Transverse colon (tissue), 4 donors: ENCODE measurements around the gene PHF12. TPM values are rescaled to one million over a fixed set of nuclear protein-coding genes. Genes with fewer than 3 reads are reported as not detected.

Experiments
- DNase-seq: peaks from one replicate; pipeline ENCODE4 v3.0.0-alpha.2; 2019
- H3K27ac ChIP-seq, 4 donors: fragments of 200-600 bp; sonication (generic); 2 replicates each; pipeline ENCODE4 v1.5.1; 2016 to 2018; ENCODE audit warnings: inconsistent platforms in 4 of 4
- H3K27me3 ChIP-seq: fragments of 200-600 bp; sonication (generic); 2 replicates; pipeline ENCODE4 v1.5.1; 2017; ENCODE audit warnings: inconsistent platforms
- H3K36me3 ChIP-seq, 4 donors: fragments of 200-600 bp; sonication (generic); 2 replicates each; pipeline ENCODE4 v1.5.1; 2017 to 2019; ENCODE audit warnings: inconsistent platforms in 4 of 4
- H3K4me1 ChIP-seq, 4 donors: fragments of 200-600 bp; sonication (generic); 2 replicates each; pipeline ENCODE4 v1.5.1; 2017 to 2020; ENCODE audit warnings: inconsistent platforms in 4 of 4
- H3K4me3 ChIP-seq, 4 donors: fragments of 200-600 bp; sonication (generic); 1 replicate in 1 of 4; 2 replicates in 3 of 4; pipeline versions ENCODE4 v1.5.1 to v1.6.1; 2017 to 2019; ENCODE audit warnings: inconsistent platforms in 4 of 4
- H3K9me3 ChIP-seq, 2 donors: fragments of 200-600 bp; sonication (generic); 2 replicates each; pipeline ENCODE4 v1.5.1; 2017 to 2019; ENCODE audit warnings: inconsistent platforms in 2 of 2
- EP300 ChIP-seq: sonication (generic); formaldehyde crosslinking; IDR thresholded peaks from one replicate; pipeline ENCODE4 v1.6.1; 2017; ENCODE audit warnings: antibody characterized with exemption, low read depth
- POLR2A ChIP-seq: fragments of 450-650 bp; IDR thresholded peaks from one replicate; pipeline ENCODE4 v1.6.1; 2016; ENCODE audit warnings: antibody characterized with exemption, mild to moderate bottlenecking, moderate library complexity
- POLR2AphosphoS5 ChIP-seq, 3 donors: sonication (generic); formaldehyde crosslinking; IDR thresholded peaks; one replicate each; pipeline ENCODE4 v1.6.1; 2016; ENCODE audit warnings: antibody characterized with exemption in 3 of 3
- WGBS, 2 donors: methylation state at CpG; one replicate each; pipeline ENCODE4 v1.1.5; 2018; ENCODE audit warnings: low coverage in 1 of 2; 5-methylcytosine and 5-hydroxymethylcytosine counted together
- in situ Hi-C, 4 donors: fragments of 200-750 bp; cut with MboI; loops; one replicate each; pipeline versions ENCODE4 v1.15.0 to v1.15.1; 2017; ENCODE audit warnings: low sequenced_read_pairs in 3 of 4, low pct_ligation_motif_present in 1 of 4, low pct_unique_long_range_greater_than_20kb in 1 of 4
- intact Hi-C: fragments of 100-400 bp; cut with DNase I; formaldehyde crosslinking; loops from one replicate; pipeline ENCODE4 v1.15.1; 2023; ENCODE audit warnings: low total_unique reads
- total RNA-seq, 4 donors: library from RNA; depleted of rRNA; stranded (reverse); fragments of >200 nt; gene quantifications; one replicate each; pipeline ENCODE4 v1.1.0, GENCODE V29; 2016
- TF ChIP-seq, protein P1 (sequence below), 5 experiments: fragments of 200-600 bp in 3 of 5; fragments of 450-650 bp in 2 of 5; sonication (generic) in 3 of 5; IDR thresholded peaks; 1 replicate in 2 of 5; 2 replicates in 3 of 5; pipeline ENCODE4 v1.5.1; 2016 to 2017; ENCODE audit warnings: antibody characterized with exemption in 5 of 5, inconsistent platforms in 3 of 5, mild to moderate bottlenecking in 2 of 5, moderate library complexity in 1 of 5

PHF12 gene
- total RNA-seq, 4 donors from 2014 or later = 43.5 to 134 (median 60.5) TPM

DNA sequence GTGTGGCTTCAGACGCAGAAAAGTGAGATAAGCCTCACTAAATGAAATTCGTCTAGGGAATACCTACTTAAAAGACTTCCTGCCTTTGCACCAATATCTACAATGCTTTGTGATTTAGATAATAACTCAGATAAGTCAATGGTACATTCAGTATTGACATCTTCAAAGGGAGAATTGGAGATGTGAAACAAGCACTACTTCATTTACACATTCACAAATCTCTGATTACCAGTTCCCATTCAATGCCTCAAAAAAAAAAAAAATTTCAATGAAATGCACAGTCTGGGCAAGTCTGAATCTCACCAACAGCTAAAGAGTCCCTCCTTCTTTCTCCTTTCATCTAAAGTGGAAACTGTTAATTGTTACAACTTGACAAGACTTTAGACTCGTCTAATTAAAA is 3.7 kb downstream of the PHF12 start:
- no peak overlapping the region for H3K4me3 ChIP-seq
- no peaks in the 10 kb centered on the region for H3K9me3 ChIP-seq
- in situ Hi-C loops (no loop called here), intact Hi-C loops (no loop called here)
- H3K36me3 ChIP-seq = no peaks in the 10 kb centered on the region
- H3K27ac ChIP-seq = peak overlapping the region; percentile 98 to 99 (median 98)
- WGBS, 2 donors = 30 to 37% methylated on average over 3 of the region's 3 CpGs
- H3K27me3 ChIP-seq = no peaks in the 10 kb centered on the region
- TF ChIP-seq POLR2A = no peak
- TF ChIP-seq, protein P1, sequence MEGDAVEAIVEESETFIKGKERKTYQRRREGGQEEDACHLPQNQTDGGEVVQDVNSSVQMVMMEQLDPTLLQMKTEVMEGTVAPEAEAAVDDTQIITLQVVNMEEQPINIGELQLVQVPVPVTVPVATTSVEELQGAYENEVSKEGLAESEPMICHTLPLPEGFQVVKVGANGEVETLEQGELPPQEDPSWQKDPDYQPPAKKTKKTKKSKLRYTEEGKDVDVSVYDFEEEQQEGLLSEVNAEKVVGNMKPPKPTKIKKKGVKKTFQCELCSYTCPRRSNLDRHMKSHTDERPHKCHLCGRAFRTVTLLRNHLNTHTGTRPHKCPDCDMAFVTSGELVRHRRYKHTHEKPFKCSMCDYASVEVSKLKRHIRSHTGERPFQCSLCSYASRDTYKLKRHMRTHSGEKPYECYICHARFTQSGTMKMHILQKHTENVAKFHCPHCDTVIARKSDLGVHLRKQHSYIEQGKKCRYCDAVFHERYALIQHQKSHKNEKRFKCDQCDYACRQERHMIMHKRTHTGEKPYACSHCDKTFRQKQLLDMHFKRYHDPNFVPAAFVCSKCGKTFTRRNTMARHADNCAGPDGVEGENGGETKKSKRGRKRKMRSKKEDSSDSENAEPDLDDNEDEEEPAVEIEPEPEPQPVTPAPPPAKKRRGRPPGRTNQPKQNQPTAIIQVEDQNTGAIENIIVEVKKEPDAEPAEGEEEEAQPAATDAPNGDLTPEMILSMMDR (IDR thresholded peaks at IDR 0.05) = no peak
- no peak for TF ChIP-seq EP300
- H3K4me1 ChIP-seq = peaks cover 27 to 54% (median 39%) of the 10 kb centered on the region in 4 donors
- no peak for DNase-seq

DNA sequence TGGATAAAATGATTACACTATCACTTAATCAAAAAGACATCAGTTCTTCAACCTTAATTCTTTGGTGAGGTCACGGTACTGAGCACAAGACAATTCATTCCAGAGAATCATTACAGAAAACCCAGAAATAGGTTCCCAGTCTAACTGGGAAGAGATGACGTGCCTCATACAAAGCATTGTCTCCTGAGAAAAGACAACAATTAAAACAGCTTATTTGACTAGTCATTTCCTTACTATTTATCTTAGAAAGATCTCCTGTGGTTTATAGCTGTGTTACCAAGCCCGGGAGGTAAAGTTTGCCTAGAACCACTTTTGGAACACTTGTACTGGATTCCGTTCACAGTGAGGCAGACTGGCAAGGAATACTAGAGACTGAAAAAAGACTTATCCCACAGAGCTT is 5.1 kb downstream of the PHF12 start:
- Histone ChIP-seq H3K9me3 (no peaks in the 10 kb centered on the region), H3K27me3 (no peaks in the 10 kb centered on the region), H3K4me3 (no peak overlapping the region), H3K27ac (peak overlapping the region; percentile 32 to 99 (median 66)), H3K4me1 (peaks cover 29 to 66% (median 38%) of the 10 kb centered on the region in 4 donors), H3K36me3 (no peaks in the 10 kb centered on the region)
- no peak for TF ChIP-seq POLR2AphosphoS5 (IDR thresholded peaks at IDR 0.05)
- TF ChIP-seq, protein P1 (IDR thresholded peaks at IDR 0.05) = no peak
- TF ChIP-seq EP300 = no peak
- no peak for TF ChIP-seq POLR2A
- WGBS, 2 donors = 21 to 45% methylated on average over 3 to 4 of the region's 4 CpGs
- DNase-seq = no peak
- in situ Hi-C loops = no loop called here
- intact Hi-C loops = no loop called here

DNA sequence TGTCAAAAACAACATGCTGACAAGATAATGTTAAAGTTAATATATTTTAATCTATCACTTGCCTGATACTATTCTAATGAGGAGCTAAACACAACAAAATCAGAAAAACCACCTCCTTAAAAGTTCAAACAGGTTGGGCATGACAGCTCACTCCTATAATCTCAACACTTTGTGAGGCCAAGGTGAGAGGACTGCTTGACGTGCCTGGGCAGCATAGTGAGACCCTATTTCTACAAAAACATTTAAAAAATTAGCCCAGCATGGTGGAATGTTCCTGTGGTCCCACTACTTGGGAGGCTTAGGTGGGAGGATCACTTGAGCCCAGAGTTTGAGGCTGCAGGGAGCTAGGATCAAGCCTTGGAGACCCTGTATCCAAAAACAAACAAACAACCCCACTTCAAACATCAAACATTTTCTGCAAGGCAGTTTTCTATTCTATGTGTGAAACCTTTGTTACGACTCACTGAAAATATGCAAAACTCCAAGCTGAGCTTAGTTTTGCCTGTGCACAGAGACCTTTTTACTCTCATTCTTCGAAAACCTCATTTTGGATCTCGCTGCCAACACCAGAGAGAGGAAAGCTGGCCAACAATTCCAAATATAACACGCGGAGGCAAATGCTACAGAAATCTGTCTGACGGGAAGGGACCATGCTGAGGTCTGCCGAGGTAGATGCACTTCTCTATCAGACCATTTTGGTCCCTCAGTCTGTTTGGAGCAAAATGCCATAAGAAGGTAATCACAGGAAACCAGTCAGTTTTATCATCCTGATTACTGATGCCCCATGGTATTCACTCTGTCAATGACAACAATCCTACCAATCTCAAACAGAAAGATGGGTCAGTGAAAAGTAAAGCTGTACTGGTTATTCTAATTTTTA is 6.2 kb downstream of the PHF12 start:
- no peaks in the 10 kb centered on the region for H3K27me3 ChIP-seq
- 64 to 70% methylated on average over 3 to 8 of the region's 8 CpGs for WGBS, 2 donors
- no peaks in the 10 kb centered on the region for H3K9me3 ChIP-seq
- DNase-seq = no peak
- TF ChIP-seq EP300 = no peak
- TF ChIP-seq, protein P1 (IDR thresholded peaks at IDR 0.05) = no peak
- TF ChIP-seq POLR2AphosphoS5 (IDR thresholded peaks at IDR 0.05) = no peak
- TF ChIP-seq POLR2A = no peak
- peak overlapping the region in 3 of 4 donors; percentile 32 to 98 (median 33) for H3K27ac ChIP-seq
- intact Hi-C loops (no loop called here), in situ Hi-C loops (no loop called here)
- peaks cover 35 to 77% (median 45%) of the 10 kb centered on the region in 4 donors for H3K4me1 ChIP-seq
- H3K36me3 ChIP-seq = no peaks in the 10 kb centered on the region
- H3K4me3 ChIP-seq = no peak overlapping the region

DNA sequence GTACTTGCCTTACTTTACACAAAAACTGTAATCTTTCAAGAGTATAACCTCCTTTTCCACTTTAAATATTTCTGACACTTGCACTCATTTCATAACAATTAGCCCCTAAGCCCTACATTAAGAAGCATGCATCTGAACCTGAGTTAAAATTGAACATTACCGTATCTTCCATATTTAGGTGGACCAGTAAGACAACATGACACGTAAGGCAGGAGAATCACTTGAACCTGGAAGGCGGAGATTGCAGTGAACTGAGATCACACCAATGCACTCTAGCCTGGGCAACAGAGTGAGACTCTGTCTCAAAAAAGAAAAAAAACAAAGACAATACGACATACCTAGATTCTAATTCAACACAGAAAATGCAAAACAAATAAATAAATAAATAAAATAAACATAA is 7.0 kb downstream of the PHF12 start:
- intact Hi-C loops = no loop called here
- Histone ChIP-seq H3K9me3 (no peaks in the 10 kb centered on the region), H3K36me3 (no peaks in the 10 kb centered on the region), H3K27ac (no peak overlapping the region), H3K4me3 (no peak overlapping the region), H3K27me3 (no peaks in the 10 kb centered on the region), H3K4me1 (peaks cover 41 to 85% (median 47%) of the 10 kb centered on the region in 4 donors)
- TF ChIP-seq POLR2A = no peak
- TF ChIP-seq POLR2AphosphoS5 (IDR thresholded peaks at IDR 0.05) = no peak
- TF ChIP-seq EP300 = no peak
- TF ChIP-seq, protein P1 (IDR thresholded peaks at IDR 0.05) = no peak
- no peak for DNase-seq
- in situ Hi-C loops = no loop called here
- WGBS, 2 donors = 79 to 90% methylated on average over 4 of the region's 4 CpGs
